ENCODE measurements around the gene CCSAP. TPM values are rescaled to one million over a fixed set of nuclear protein-coding genes. Genes with fewer than 3 reads are reported as not detected.

Gene CCSAP
- total RNA-seq, 3 donors from 2014 or later = 1.6 to 4.2 (median 3.3) TPM

DNA sequence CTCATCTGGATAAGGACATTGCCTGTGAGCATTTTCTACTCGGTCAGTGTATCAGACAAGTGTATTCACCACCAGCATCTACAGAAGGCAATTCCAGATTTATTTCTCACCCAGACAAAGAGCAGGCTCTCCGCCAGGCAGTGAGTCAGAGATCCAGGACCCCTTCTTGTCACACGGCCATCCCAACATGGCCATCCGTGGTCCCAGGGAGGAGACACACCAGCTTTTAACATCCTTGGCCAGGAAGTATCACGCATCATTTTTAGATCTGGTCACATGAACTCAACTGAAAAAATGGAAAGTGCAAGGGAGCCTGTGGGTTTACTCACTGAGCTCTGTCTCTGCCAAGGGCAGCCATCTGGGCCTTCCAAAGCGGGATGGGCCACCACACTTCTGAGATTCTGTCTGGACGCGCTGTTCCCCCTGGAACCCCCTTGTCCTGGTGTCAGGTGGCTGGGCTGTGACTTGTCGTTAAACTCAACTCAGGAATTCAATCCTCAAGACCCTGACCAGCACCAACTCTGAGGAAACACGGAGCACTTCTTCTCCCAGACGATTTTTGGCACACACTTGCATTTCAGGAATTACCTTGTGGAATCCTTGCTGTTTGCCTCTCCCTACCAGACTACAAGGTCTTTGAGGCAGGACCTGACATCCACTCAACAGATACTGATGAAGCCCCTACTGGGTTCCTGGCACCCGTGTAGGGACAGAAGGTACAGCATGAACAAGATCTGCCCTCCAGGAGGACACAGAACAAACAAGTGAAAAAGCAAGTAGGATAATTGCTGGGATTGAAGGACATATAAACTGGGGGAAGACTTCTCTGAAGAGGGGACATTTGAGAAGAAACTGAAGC, 21.6 kb upstream of the CCSAP start:
- DNase-seq = no peak
- ATAC-seq = no peak
- TF ChIP-seq, protein P1, sequence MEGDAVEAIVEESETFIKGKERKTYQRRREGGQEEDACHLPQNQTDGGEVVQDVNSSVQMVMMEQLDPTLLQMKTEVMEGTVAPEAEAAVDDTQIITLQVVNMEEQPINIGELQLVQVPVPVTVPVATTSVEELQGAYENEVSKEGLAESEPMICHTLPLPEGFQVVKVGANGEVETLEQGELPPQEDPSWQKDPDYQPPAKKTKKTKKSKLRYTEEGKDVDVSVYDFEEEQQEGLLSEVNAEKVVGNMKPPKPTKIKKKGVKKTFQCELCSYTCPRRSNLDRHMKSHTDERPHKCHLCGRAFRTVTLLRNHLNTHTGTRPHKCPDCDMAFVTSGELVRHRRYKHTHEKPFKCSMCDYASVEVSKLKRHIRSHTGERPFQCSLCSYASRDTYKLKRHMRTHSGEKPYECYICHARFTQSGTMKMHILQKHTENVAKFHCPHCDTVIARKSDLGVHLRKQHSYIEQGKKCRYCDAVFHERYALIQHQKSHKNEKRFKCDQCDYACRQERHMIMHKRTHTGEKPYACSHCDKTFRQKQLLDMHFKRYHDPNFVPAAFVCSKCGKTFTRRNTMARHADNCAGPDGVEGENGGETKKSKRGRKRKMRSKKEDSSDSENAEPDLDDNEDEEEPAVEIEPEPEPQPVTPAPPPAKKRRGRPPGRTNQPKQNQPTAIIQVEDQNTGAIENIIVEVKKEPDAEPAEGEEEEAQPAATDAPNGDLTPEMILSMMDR (IDR thresholded peaks at IDR 0.05) = no peak
- intact Hi-C loops (cut with DNase I, micrococcal nuclease) = no loop called here
- Histone ChIP-seq H3K4me1 (ENCODE audit: low read depth) (no peaks in the 10 kb centered on the region), H3K9me3 (no peaks in the 10 kb centered on the region), H3K4me3 (no peak overlapping the region), H3K36me3 (ENCODE audit: low read depth) (no peaks in the 10 kb centered on the region)

DNA sequence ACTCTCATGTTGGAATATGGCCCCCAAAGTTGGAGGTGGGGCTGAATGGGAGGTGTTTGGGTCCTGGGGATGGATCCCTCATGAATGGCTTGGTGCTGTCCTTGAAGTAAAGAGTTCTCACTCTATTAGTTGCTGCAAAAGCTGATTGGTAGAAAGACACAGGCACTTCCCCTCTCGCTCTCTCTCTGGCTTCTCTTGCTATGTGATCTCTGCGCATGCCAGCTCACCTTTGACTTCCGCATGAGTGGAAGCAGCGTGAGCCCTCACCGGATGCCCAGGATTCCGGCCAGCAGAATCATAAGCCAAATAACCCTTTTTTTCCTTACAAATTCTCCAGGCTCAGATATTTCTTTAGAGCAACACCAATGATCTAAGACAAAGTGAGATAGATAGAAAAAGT, 20.9 kb upstream of the CCSAP start:
- H3K4me3 ChIP-seq = no peak overlapping the region
- no peaks in the 10 kb centered on the region for H3K36me3 ChIP-seq (ENCODE audit: low read depth)
- ATAC-seq = no peak
- TF ChIP-seq, protein P1 (IDR thresholded peaks at IDR 0.05) = no peak
- no peaks in the 10 kb centered on the region for H3K9me3 ChIP-seq
- no peak for DNase-seq
- no peaks in the 10 kb centered on the region for H3K4me1 ChIP-seq (ENCODE audit: low read depth)
- intact Hi-C loops (cut with DNase I, micrococcal nuclease) = no loop called here

DNA sequence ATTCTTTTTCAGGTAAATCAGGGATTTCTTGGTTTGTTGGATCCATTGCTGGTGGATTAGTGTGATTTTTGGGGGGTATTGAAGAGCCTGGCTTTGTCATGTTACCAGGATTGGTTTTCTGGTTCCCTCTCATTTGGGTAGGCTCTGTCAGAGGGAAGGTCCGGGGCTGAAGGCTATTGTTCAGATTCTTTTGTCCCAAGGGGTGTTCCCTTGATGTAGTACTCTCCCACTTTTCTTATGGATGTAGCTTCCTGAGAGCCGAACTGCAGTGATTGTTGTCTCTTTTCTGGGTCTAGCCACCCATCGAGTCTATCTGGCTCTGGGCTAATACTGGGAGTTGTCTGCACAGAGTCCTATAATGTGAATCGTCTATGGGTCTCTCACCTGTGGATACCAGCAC, 17.6 kb upstream of the CCSAP start:
- Histone ChIP-seq H3K36me3 (ENCODE audit: low read depth) (no peaks in the 10 kb centered on the region), H3K4me3 (no peak overlapping the region), H3K9me3 (no peaks in the 10 kb centered on the region), H3K4me1 (ENCODE audit: low read depth) (no peaks in the 10 kb centered on the region)
- no peak for DNase-seq
- no peak for ATAC-seq
- intact Hi-C loops (cut with DNase I, micrococcal nuclease) = no loop called here
- TF ChIP-seq, protein P1 (IDR thresholded peaks at IDR 0.05) = no peak

- intact Hi-C loops (cut with DNase I, micrococcal nuclease) = no loop called here
- ATAC-seq (no peak), DNase-seq (no peak)
- peaks cover 4% of the 10 kb centered on the region for H3K9me3 ChIP-seq
- no peaks in the 10 kb centered on the region for H3K36me3 ChIP-seq (ENCODE audit: low read depth)
- H3K4me1 ChIP-seq (ENCODE audit: low read depth) = no peaks in the 10 kb centered on the region
- TF ChIP-seq, protein P1 (IDR thresholded peaks at IDR 0.05) = no peak
- H3K4me3 ChIP-seq = no peak overlapping the region
Measured at GRCh38 chr1:229355661-229356060, 12.8 kb upstream of the CCSAP start.

DNA sequence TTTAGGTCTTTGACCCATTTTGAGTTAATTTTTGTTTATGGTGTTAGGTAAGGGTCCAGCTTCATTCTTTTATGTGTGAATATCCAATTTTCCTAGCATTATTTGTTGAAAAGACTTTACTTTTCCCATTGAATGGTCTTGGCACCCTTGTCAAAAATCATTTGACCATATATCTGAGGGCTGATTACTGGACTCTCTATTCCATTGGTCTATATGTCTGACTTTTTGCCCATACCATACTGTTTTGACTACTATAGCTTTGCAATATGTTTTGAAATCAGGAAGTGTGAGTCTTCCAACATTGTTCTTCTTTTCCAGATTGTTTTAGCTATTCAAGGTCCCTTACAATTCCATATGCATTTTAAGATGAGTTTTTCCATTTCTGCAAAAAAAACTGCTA, 11.4 kb upstream of the CCSAP start:
- no peak for ATAC-seq
- Histone ChIP-seq H3K4me1 (ENCODE audit: low read depth) (no peaks in the 10 kb centered on the region), H3K36me3 (ENCODE audit: low read depth) (no peaks in the 10 kb centered on the region), H3K9me3 (peaks cover 4% of the 10 kb centered on the region), H3K4me3 (no peak overlapping the region)
- intact Hi-C loops (cut with DNase I, micrococcal nuclease) = no loop called here
- TF ChIP-seq, protein P1 (IDR thresholded peaks at IDR 0.05) = no peak
- no peak for DNase-seq

All from mucosa of descending colon (tissue), 3 donors.